ENCODE data around the gene SSR4. TPM values are rescaled to one million over a fixed set of nuclear protein-coding genes. Genes with fewer than 3 reads are reported as not detected.

SSR4 gene
- total RNA-seq, 1 experiment from 2014 or later: 266 TPM

GRCh38 chrX:153766871-153767673 is 27.4 kb upstream of the SSR4 start:
- DNase-seq: no peak
- H3K27me3 ChIP-seq: no peaks in the 10 kb centered on the region
- H3K9me3 ChIP-seq: no peaks in the 10 kb centered on the region
- H3K36me3 ChIP-seq: no peaks in the 10 kb centered on the region
- no peak overlapping the region for H3K4me3 ChIP-seq

DNA sequence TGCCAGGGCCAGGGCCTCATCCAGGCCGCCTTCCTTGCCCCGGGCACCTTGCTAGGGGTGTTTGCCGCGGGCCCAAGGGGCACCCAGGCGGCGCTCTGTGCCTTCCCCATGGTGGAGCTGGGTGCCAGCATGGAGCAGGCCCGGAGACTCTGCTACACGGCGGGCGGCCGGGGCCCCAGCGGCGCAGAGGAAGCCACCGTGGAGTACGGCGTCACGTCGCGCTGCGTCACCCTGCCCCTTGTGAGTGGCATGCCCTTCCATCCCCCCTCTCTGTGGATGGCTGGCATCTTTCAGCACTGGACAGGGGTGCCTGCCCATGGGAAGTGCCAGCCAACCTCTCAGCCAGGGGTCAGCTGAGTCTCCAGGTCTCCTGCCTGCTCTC is 26.8 kb upstream of the SSR4 start:
- Histone ChIP-seq H3K27me3 (no peaks in the 10 kb centered on the region), H3K36me3 (no peaks in the 10 kb centered on the region), H3K9me3 (no peaks in the 10 kb centered on the region), H3K4me3 (no peak overlapping the region)
- DNase-seq: no peak

- no peak overlapping the region for H3K4me3 ChIP-seq
- no peaks in the 10 kb centered on the region for H3K27me3 ChIP-seq
- H3K36me3 ChIP-seq: no peaks in the 10 kb centered on the region
- H3K9me3 ChIP-seq: no peaks in the 10 kb centered on the region
- DNase-seq: no peak
Measured at GRCh38 chrX:153768311-153769157, 25.9 kb upstream of the SSR4 start.

DNA sequence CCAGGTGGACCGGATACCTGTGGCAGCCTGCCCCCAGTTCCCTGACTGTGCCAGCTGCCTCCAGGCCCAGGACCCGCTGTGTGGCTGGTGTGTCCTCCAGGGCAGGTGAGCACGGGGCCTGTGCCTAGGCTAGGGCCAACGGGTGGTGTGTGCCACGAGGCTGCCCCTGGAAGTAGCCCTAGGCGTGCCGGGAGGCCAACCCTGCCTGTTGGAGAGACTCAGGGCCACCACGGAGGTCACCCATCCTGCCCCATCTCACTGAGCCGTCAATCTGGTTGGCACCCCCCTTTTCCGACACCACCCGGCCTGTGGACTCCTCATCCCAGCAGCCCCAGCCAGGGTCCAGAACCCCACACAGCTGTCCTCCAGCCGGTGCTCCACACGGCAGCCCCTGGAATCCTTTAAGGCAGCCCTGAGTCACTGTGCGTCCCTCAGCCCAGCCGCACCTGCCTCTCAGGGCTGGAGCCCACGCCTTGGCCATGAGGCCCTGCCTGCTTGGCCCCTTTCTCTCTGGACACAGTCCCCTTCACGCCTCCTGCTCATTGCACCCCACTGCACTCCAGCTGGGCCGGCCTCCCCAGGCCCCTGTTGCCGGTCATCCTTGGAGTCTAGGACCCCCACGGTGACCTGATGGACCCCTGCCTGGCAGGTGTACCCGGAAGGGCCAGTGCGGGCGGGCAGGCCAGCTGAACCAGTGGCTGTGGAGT is 25.2 kb upstream of the SSR4 start:
- no peak for DNase-seq
- H3K9me3 ChIP-seq: no peaks in the 10 kb centered on the region
- H3K36me3 ChIP-seq: no peaks in the 10 kb centered on the region
- no peaks in the 10 kb centered on the region for H3K27me3 ChIP-seq
- no peak overlapping the region for H3K4me3 ChIP-seq

GRCh38 chrX:153769865-153770600 is 24.4 kb upstream of the SSR4 start:
- H3K9me3 ChIP-seq: no peaks in the 10 kb centered on the region
- DNase-seq: no peak
- H3K27me3 ChIP-seq: no peaks in the 10 kb centered on the region
- H3K4me3 ChIP-seq: no peak overlapping the region
- no peaks in the 10 kb centered on the region for H3K36me3 ChIP-seq

GRCh38 chrX:153770601-153771414 is 23.7 kb upstream of the SSR4 start:
- no peaks in the 10 kb centered on the region for H3K9me3 ChIP-seq
- H3K4me3 ChIP-seq: no peak overlapping the region
- H3K27me3 ChIP-seq: no peaks in the 10 kb centered on the region
- no peak for DNase-seq
- no peaks in the 10 kb centered on the region for H3K36me3 ChIP-seq

DNA sequence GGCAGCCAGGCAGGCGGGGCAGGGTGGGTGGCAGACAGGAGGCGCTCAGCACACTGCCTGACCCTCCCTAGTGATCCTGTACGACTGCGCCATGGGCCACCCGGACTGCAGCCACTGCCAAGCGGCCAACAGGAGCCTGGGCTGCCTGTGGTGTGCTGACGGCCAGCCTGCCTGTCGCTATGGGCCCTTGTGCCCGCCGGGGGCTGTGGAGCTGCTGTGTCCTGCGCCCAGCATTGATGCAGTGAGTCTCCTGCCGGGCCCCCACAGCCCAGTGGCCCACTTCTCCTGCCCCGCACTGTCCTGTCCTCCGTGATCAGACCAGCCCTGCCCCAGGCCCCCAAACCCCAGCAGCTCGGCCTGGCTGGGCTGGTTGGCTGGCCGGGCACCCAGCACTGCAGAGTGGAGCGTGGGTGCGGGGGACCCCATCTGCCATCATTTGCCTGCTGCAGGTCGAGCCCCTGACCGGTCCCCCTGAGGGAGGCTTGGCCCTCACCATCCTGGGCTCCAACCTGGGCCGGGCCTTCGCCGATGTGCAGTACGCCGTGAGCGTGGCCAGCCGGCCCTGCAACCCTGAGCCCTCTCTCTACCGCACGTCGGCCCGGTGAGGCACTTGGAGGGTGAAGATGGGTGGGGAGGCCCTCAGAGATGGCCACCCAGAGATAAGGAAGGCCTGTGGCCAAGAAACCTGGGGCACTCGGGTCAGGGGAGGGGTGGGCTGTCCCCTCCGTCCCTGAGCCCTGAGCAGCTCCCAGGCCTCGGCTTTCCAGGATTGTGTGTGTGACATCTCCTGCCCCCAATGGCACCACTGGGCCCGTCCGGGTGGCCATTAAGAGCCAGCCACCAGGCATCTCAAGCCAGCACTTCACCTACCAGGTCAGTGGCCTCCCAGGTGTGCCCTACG is 22.8 kb upstream of the SSR4 start:
- no peaks in the 10 kb centered on the region for H3K9me3 ChIP-seq
- H3K36me3 ChIP-seq: no peaks in the 10 kb centered on the region
- DNase-seq: no peak
- H3K27me3 ChIP-seq: no peaks in the 10 kb centered on the region
- H3K4me3 ChIP-seq: no peak overlapping the region

DNA sequence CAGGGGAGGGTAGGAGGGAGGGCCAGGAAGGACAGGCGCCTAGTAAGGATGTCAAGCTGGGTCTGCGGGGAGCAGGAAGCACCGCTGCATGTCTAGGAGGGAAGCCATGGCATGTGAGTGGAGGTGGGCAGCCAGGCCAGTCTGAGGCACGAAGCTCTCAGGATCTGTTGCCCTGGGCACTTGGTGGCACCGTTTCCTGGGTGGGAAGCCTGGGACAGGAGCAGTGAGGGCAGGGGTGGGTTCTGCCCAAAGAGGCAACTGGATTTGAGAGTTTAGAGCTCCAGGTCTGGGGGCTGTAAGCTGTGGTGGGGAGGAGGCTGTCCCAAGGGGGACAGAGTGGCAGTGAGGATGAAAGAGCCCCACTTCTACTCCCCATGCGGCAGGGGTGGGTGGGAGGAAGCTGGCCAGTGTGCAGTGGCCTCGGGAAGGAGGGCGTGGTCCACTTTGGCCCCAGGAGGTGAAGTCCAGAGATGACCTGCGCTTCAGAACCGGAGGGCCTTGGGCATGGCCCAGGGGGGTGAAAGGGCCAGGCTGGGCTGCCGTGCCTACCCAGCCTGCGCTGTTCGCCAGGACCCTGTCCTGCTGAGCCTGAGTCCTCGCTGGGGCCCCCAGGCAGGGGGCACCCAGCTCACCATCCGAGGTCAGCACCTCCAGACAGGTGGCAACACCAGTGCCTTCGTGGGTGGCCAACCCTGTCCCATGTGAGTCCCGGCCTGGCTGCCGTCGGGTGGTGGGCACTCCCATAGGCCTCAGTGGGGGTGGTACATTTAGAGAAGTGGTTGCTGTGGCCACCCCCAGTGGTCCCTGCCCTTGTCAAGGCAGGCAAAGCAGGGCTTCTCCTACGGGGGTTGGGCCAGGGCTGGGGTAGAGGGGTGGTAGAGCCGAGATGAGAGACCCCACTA is 21.9 kb upstream of the SSR4 start:
- no peak overlapping the region for H3K4me3 ChIP-seq
- H3K27me3 ChIP-seq: no peaks in the 10 kb centered on the region
- DNase-seq: no peak
- no peaks in the 10 kb centered on the region for H3K9me3 ChIP-seq
- H3K36me3 ChIP-seq: no peaks in the 10 kb centered on the region

DNA sequence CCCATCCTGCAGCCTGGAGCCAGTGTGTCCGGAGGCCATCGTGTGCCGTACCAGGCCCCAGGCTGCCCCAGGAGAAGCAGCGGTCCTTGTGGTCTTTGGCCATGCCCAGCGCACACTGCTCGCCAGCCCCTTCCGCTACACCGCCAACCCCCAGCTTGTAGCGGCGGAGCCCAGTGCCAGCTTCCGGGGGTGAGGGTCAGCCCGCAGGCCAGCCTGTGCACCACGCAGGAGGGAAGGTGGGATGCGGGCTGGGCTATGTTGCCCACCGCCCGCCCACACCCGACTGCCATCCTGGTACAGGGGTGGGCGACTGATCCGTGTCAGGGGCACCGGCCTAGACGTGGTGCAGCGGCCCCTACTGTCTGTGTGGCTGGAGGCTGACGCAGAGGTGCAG is 21.3 kb upstream of the SSR4 start:
- no peaks in the 10 kb centered on the region for H3K27me3 ChIP-seq
- DNase-seq: no peak
- no peak overlapping the region for H3K4me3 ChIP-seq
- no peaks in the 10 kb centered on the region for H3K36me3 ChIP-seq
- H3K9me3 ChIP-seq: no peaks in the 10 kb centered on the region

GRCh38 chrX:153773741-153774575 is 20.5 kb upstream of the SSR4 start:
- DNase-seq: no peak
- no peaks in the 10 kb centered on the region for H3K27me3 ChIP-seq

DNA sequence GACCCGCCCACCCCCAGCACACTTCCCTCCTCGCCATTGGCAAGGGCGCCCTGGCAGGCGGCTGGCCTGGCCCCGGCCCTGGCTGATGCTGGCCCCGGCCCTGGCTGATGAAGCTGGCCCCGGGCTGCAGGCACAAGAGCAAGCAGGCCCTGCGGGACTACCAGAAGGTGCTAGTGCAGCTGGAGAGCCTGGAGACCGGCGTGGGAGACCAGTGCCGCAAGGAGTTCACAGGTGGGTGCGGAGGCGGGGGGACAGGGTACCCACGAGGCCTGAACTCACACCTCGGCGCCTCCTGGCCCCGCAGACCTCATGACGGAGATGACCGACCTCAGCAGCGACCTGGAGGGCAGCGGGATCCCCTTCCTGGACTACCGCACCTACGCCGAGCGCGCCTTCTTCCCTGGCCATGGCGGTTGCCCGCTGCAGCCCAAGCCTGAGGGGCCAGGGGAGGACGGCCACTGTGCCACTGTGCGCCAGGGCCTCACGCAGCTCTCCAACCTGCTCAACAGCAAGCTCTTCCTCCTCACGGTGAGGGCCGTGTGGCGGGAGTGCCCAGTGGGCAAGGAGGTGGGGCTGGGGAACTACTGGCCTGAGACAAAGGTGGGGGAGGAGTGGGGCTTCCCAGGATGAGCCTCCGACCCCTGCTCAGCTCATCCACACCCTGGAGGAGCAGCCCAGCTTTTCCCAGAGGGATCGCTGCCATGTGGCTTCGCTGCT is 19.7 kb upstream of the SSR4 start:
- no peaks in the 10 kb centered on the region for H3K9me3 ChIP-seq
- no peaks in the 10 kb centered on the region for H3K27me3 ChIP-seq
- DNase-seq: no peak
- no peaks in the 10 kb centered on the region for H3K36me3 ChIP-seq
- no peak overlapping the region for H3K4me3 ChIP-seq

More at GRCh38 chrX:153773741-153774575, 20.5 kb upstream of the SSR4 start:
- no peak overlapping the region for H3K4me3 ChIP-seq
- H3K9me3 ChIP-seq: no peaks in the 10 kb centered on the region
- no peaks in the 10 kb centered on the region for H3K36me3 ChIP-seq

GRCh38 chrX:153775293-153776119 is 19.0 kb upstream of the SSR4 start:
- no peaks in the 10 kb centered on the region for H3K27me3 ChIP-seq
- DNase-seq: no peak
- H3K36me3 ChIP-seq: no peaks in the 10 kb centered on the region
- no peak overlapping the region for H3K4me3 ChIP-seq
- no peaks in the 10 kb centered on the region for H3K9me3 ChIP-seq

Measured in MG63 (cell line).